Measurements from ENCODE around the gene HSD17B11. TPM values are rescaled to one million over a fixed set of nuclear protein-coding genes. Genes with fewer than 3 reads are reported as not detected.
"Not testable (repeated sequence)": the region's sequence is repeated elsewhere in the genome, so short reads cannot be mapped to it uniquely, and the experiment has no call there.

HSD17B11 gene
- total and polyA plus RNA-seq, 2 donors (not counting 1 experiment from before 2014, with no cell fraction given) = 26.5 to 62.2 TPM

GRCh38 chr4:87345139-87345538 lies 45.8 kb downstream of the HSD17B11 start:
- no peak overlapping the region for H3K9ac ChIP-seq (ENCODE audit: low read length)

GRCh38 chr4:87342872-87343271 lies 48.1 kb downstream of the HSD17B11 start:
- no peaks in the 10 kb centered on the region for H3K4me1 ChIP-seq (ENCODE audit: control insufficient read depth in 2 of 2, insufficient read depth in 2 of 2, low read length in 2 of 2)
- H3K9ac ChIP-seq (ENCODE audit: low read length) = no peak overlapping the region
- Mint-ChIP-seq H3K27ac (no peak overlapping the region), H3K4me1 (no peaks in the 10 kb centered on the region), H3K9me3 (ENCODE audit: insufficient read depth) (peaks cover 4% of the 10 kb centered on the region), H3K4me3 (no peak overlapping the region), H3K27me3 (no peaks in the 10 kb centered on the region)
- H3K27me3 ChIP-seq (replicated peaks in 1 of 4; ENCODE audit: control extremely low read depth in 1 of 4, control insufficient read depth in 3 of 4, insufficient read depth in 4 of 4, low read length in 3 of 4) = no peaks in the 10 kb centered on the region
- H2AFZ ChIP-seq (ENCODE audit: insufficient read depth, low read depth, low read length, poor library complexity, severe bottlenecking) = no peak overlapping the region
- H3K36me3 ChIP-seq (replicated peaks in 1 of 2; ENCODE audit: control extremely low read depth in 1 of 2, control insufficient read depth in 1 of 2, extremely low read depth in 1 of 2, insufficient read depth in 2 of 2, low read length in 1 of 2) = peaks cover 11 to 57% of the 10 kb centered on the region in 2 experiments
- ATAC-seq (ENCODE audit: low read depth) (no peak), DNase-seq (no peak)
- H3K4me2 ChIP-seq (replicated peaks; ENCODE audit: low read depth, low read length, poor library complexity, severe bottlenecking) = no peak overlapping the region
- TF ChIP-seq EZH2 (IDR thresholded peaks at IDR 0.05; ENCODE audit: borderline replicate concordance, insufficient read depth, low read depth, low read length, poor library complexity, severe bottlenecking) = no peak
- no peak for TF ChIP-seq CTCF (IDR thresholded peaks at IDR 0.05)
- H3K79me2 ChIP-seq (ENCODE audit: control insufficient read depth, insufficient read depth, low read length) = no peaks in the 10 kb centered on the region
- intact Hi-C loops (cut with micrococcal nuclease) = no loop called here
- H3K4me3 ChIP-seq (ENCODE audit: control extremely low read depth in 1 of 5, extremely low read depth in 1 of 5, insufficient read depth in 1 of 5, low read depth in 2 of 5, low read length in 4 of 5) = no peak overlapping the region
- no peaks in the 10 kb centered on the region for H4K20me1 ChIP-seq (ENCODE audit: control insufficient read depth, insufficient read depth, low read length, poor library complexity, severe bottlenecking)
- peaks cover 0 to 7% (median 2%) of the 10 kb centered on the region in 3 donors for H3K9me3 ChIP-seq (ENCODE audit: control extremely low read depth in 1 of 3, control insufficient read depth in 2 of 3, insufficient read depth in 1 of 3, low read length in 2 of 3)
- POLR2A ChIA-PET = no interaction called here
- no CpG with 5 or more reads among the region's 3 CpGs for WGBS (ENCODE audit: insufficient coverage)
- CTCF ChIA-PET = no interaction called here
- H3K27ac ChIP-seq (ENCODE audit: low read length in 2 of 2) = no peak overlapping the region

More at GRCh38 chr4:87345139-87345538, 45.8 kb downstream of the HSD17B11 start:
- no peaks in the 10 kb centered on the region for H4K20me1 ChIP-seq (ENCODE audit: control insufficient read depth, insufficient read depth, low read length, poor library complexity, severe bottlenecking)
- no peak for TF ChIP-seq EZH2 (IDR thresholded peaks at IDR 0.05; ENCODE audit: borderline replicate concordance, insufficient read depth, low read depth, low read length, poor library complexity, severe bottlenecking)
- no peak for TF ChIP-seq CTCF (IDR thresholded peaks at IDR 0.05)
- Mint-ChIP-seq H3K9me3 (ENCODE audit: insufficient read depth) (peaks cover 4% of the 10 kb centered on the region), H3K4me1 (no peaks in the 10 kb centered on the region), H3K27me3 (no peaks in the 10 kb centered on the region), H3K27ac (no peak overlapping the region), H3K4me3 (no peak overlapping the region)
- POLR2A ChIA-PET = no interaction called here
- H3K4me1 ChIP-seq (ENCODE audit: control insufficient read depth in 2 of 2, insufficient read depth in 2 of 2, low read length in 2 of 2) = no peaks in the 10 kb centered on the region
- no peak overlapping the region for H3K4me2 ChIP-seq (replicated peaks; ENCODE audit: low read depth, low read length, poor library complexity, severe bottlenecking)
- ATAC-seq (ENCODE audit: low read depth) (no peak), DNase-seq (no peak)
- no peaks in the 10 kb centered on the region for H3K79me2 ChIP-seq (ENCODE audit: control insufficient read depth, insufficient read depth, low read length)
- intact Hi-C loops (cut with micrococcal nuclease) = no loop called here
- H2AFZ ChIP-seq (ENCODE audit: insufficient read depth, low read depth, low read length, poor library complexity, severe bottlenecking) = no peak overlapping the region
- H3K4me3 ChIP-seq (ENCODE audit: control extremely low read depth in 1 of 5, extremely low read depth in 1 of 5, insufficient read depth in 1 of 5, low read depth in 2 of 5, low read length in 4 of 5) = no peak overlapping the region
- no peak overlapping the region for H3K27ac ChIP-seq (ENCODE audit: low read length in 2 of 2)
- H3K36me3 ChIP-seq (replicated peaks in 1 of 2; ENCODE audit: control extremely low read depth in 1 of 2, control insufficient read depth in 1 of 2, extremely low read depth in 1 of 2, insufficient read depth in 2 of 2, low read length in 1 of 2) = peaks cover 8 to 35% of the 10 kb centered on the region in 2 experiments
- H3K27me3 ChIP-seq (replicated peaks in 1 of 4; ENCODE audit: control extremely low read depth in 1 of 4, control insufficient read depth in 3 of 4, insufficient read depth in 4 of 4, low read length in 3 of 4) = no peaks in the 10 kb centered on the region
- CTCF ChIA-PET = no interaction called here
- H3K9me3 ChIP-seq (ENCODE audit: control extremely low read depth in 1 of 3, control insufficient read depth in 2 of 3, insufficient read depth in 1 of 3, low read length in 2 of 3) = peaks cover 0 to 4% (median 2%) of the 10 kb centered on the region in 3 donors

GRCh38 chr4:87341954-87342635 lies 48.9 kb downstream of the HSD17B11 start:
- H3K9ac ChIP-seq (ENCODE audit: low read length); H3K4me3 ChIP-seq (ENCODE audit: control extremely low read depth in 1 of 5, extremely low read depth in 1 of 5, insufficient read depth in 1 of 5, low read depth in 2 of 5, low read length in 4 of 5); H3K27ac ChIP-seq (ENCODE audit: low read length in 2 of 2); H2AFZ ChIP-seq (ENCODE audit: insufficient read depth, low read depth, low read length, poor library complexity, severe bottlenecking); H3K9me3 ChIP-seq (ENCODE audit: control extremely low read depth in 1 of 3, control insufficient read depth in 2 of 3, insufficient read depth in 1 of 3, low read length in 2 of 3); intact Hi-C loops (cut with micrococcal nuclease); H4K20me1 ChIP-seq (ENCODE audit: control insufficient read depth, insufficient read depth, low read length, poor library complexity, severe bottlenecking); H3K4me2 ChIP-seq (replicated peaks; ENCODE audit: low read depth, low read length, poor library complexity, severe bottlenecking); POLR2A ChIA-PET; ATAC-seq (ENCODE audit: low read depth); H3K27me3 ChIP-seq (replicated peaks in 1 of 4; ENCODE audit: control extremely low read depth in 1 of 4, control insufficient read depth in 3 of 4, insufficient read depth in 4 of 4, low read length in 3 of 4); H3K9me3 Mint-ChIP-seq (ENCODE audit: insufficient read depth); H3K4me1 Mint-ChIP-seq; DNase-seq; H3K4me3 Mint-ChIP-seq; CTCF ChIA-PET; H3K4me1 ChIP-seq (ENCODE audit: control insufficient read depth in 2 of 2, insufficient read depth in 2 of 2, low read length in 2 of 2); H3K27ac Mint-ChIP-seq; H3K79me2 ChIP-seq (ENCODE audit: control insufficient read depth, insufficient read depth, low read length); H3K27me3 Mint-ChIP-seq: not testable (repeated sequence)
- WGBS (ENCODE audit: insufficient coverage) = 100% methylated on average over 1 of the region's 8 CpGs
- H3K36me3 ChIP-seq (replicated peaks in 1 of 2; ENCODE audit: control extremely low read depth in 1 of 2, control insufficient read depth in 1 of 2, extremely low read depth in 1 of 2, insufficient read depth in 2 of 2, low read length in 1 of 2) = peaks cover 11 to 58% of the 10 kb centered on the region in 2 experiments
